Lung microvascular endothelial cell (primary cell): ENCODE measurements around the gene ARHGAP26. TPM values are rescaled to one million over a fixed set of nuclear protein-coding genes. Genes with fewer than 3 reads are reported as not detected.

Experiments used
- DNase-seq, 2 donors: peaks; one replicate each; pipeline versions ENCODE4 v3.0.0 to v3.0.0-alpha.2; 2010; ENCODE audit warnings: low read depth in 2 of 2
- total RNA-seq: library from RNA; depleted of rRNA; stranded (reverse); fragments of >200 nt; gene quantifications from 2 replicates; pipeline ENCODE4 v1.2.1, GENCODE V29; 2014

The ARHGAP26 gene
- total RNA-seq, 1 donor from 2014 or later: 34.5 TPM

DNA sequence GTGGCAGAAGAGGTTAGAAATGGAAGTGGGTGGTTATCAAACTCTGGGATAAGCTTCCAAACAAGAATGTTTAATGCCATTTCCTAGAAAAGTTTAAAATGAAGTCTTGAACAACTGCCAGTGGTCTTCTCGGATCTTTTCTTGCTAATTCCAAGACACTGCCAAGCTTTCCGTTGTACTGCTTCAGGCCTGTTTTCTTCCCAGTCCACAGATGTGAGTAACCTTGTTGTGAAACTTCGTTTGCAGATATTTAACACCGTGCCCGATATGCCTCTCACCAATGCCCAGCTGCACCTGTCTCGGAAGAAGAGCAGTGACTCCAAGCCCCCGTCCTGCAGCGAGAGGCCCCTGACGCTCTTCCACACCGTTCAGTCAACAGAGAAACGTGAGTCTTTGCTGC lies 363.5 kb downstream of the ARHGAP26 start:
- no peak for DNase-seq

- no peak for DNase-seq
Measured at GRCh38 chr5:143134269-143134668, 364.1 kb downstream of the ARHGAP26 start.

- no peak for DNase-seq
Measured at GRCh38 chr5:143134900-143135299, 364.7 kb downstream of the ARHGAP26 start.

- no peak for DNase-seq
Measured at GRCh38 chr5:143135832-143136551, 365.8 kb downstream of the ARHGAP26 start.

GRCh38 chr5:143138839-143139238 lies 368.7 kb downstream of the ARHGAP26 start:
- DNase-seq: no peak

- no peak for DNase-seq
Measured at GRCh38 chr5:143139585-143139984, 369.4 kb downstream of the ARHGAP26 start.

- DNase-seq: no peak
Measured at GRCh38 chr5:143140492-143141203, 370.5 kb downstream of the ARHGAP26 start.

GRCh38 chr5:143141652-143142051 lies 371.5 kb downstream of the ARHGAP26 start:
- DNase-seq: no peak

DNA sequence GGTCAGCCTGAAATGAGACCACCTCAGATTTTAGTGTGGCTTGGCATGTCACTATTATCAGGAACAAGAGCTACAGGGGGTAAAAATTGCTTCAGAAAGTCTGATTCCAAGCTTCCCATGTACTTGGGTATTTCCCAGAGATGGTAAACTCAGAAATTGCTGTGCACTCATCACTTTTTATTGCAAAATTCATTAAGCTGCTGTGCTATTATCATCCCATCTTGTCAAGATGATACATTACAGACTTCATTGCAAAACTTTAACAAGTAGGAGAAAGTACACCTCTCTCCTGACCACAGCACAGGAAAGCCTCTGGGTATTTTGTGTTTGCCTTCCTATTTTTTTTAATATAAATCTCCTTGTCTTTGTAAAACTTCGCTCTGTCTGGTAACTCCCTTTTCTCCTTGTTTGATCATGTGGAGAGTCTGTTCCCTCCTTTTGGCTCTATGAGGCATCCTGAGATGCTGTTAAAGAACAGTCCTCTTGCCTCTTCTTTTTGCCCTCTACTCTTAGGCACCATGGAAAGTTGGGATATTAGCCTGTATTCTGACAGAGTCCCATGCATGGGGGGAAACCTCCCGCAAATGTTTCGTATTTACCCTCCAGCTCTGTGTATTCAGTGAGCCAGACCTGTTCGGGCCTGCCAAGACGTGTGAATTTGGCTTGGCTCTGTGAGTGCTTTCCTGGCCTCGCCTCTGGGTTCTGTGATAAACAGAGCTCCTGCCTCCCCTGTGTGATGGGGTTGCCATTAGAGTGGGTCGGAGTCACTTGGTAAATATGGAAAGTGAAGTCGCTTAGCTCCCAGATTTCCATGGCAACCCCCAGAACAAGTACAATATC lies 372.6 kb downstream of the ARHGAP26 start:
- DNase-seq: peak in 1 of 2 donors; percentile 36

DNA sequence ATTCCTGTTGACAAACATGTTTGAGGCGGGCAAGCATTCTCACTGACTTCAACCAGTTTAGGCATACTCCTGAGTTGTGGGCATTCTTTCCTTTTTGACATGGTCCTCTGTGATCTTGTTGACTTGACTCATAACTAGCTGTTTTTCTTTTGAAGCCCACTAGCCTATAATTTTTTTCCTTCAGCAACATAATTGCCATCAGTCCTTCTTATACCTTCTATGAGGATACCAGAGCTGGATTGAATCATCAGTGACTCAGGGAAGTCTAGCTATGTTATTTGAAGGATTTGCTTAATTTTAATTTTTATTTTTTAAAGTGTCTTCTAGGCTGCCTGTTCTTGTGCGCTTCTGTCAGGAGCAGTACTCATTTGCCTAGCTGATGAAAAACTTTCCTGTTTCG lies 373.8 kb downstream of the ARHGAP26 start:
- DNase-seq: peak in 1 of 2 donors; percentile 24

GRCh38 chr5:143145243-143146160 lies 375.3 kb downstream of the ARHGAP26 start:
- no peak for DNase-seq

GRCh38 chr5:143146161-143146560 lies 376.0 kb downstream of the ARHGAP26 start:
- no peak for DNase-seq

DNA sequence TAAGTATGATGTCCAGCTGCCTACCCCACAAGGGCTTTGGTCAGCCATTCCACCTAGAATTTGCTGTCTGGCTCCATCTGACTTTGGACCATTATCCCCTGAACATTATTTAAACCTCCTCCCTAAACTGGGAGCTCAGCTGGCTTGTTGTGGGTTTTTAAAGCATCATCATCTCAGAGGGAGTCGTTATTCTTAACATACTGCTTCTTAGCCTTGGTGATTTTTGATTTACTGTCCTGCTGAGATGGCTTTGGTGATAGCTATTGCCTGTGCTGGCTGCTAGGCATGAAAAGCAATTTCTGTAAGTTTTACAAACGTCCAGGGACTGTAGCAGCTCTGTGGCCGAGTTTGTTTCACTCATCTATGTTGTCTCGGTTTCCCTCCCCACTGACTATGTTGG lies 377.2 kb downstream of the ARHGAP26 start:
- no peak for DNase-seq

GRCh38 chr5:143147902-143148301 lies 377.7 kb downstream of the ARHGAP26 start:
- no peak for DNase-seq

DNA sequence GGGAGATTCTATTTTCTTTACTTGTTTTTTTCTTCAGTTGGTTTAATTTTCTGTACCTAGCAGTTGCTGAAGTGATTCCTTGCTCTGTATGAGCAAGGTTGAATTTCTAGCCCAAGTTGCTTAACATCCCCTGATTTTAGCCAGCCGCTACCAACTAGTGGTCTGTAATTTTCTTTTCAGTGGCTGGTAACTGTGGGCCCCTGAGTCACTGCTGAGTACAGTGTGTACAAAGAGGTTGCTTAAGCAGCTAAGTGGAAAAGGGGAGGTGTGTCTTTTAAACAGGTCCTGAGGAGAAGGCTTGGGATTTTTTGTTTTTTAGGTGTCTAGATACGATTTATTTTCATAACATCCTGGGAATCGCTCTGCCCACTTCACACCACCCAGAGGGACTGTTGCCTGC lies 378.6 kb downstream of the ARHGAP26 start:
- DNase-seq: no peak

DNA sequence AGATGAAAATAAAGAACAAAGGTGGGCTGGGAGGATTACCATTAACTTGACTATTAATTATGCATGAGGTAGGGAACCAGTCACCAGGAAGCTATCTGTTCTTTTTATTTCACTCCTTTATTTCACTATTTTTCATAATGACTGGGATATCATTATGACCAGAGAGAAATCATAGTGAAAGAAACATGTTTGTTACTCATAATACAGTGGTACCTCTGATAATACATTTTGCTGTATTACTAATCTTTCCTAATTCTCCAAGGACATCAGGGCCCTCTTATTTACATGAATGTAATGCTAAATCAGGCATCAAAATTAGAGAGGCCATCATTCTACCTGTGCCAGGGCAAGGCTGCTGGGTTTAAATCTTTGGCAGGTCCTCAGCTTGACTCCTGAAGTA lies 379.6 kb downstream of the ARHGAP26 start:
- no peak for DNase-seq

DNA sequence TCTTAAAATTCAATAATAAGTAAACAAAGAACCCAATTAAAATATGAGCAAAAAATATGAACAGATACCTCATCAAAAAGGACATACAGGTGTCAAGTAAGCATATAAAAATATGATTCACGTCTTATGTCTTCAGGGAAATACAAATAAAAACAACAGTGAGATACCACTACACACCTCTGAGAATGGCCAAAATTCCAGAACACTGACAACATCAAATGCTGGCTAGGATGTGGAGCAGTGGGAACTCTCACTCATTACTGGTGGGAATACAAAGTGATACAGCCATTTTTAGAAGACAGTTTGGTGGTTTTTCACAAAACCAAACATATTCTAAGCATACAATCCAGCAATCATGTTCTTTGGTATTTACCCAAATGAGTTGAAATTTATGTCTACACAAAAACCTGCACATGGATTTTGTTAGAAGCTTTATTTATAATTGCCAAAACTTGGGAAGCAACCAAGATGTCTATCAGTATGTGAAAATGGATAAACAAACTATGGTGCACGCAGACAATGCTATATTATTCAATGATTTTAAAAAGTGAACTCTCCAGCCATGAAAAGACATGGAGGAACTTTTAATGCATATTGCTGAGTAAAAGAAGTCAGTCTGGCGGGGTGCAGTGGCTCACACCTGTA lies 381.0 kb downstream of the ARHGAP26 start:
- no peak for DNase-seq

- no peak for DNase-seq
Measured at GRCh38 chr5:143152445-143152844, 382.3 kb downstream of the ARHGAP26 start.

DNA sequence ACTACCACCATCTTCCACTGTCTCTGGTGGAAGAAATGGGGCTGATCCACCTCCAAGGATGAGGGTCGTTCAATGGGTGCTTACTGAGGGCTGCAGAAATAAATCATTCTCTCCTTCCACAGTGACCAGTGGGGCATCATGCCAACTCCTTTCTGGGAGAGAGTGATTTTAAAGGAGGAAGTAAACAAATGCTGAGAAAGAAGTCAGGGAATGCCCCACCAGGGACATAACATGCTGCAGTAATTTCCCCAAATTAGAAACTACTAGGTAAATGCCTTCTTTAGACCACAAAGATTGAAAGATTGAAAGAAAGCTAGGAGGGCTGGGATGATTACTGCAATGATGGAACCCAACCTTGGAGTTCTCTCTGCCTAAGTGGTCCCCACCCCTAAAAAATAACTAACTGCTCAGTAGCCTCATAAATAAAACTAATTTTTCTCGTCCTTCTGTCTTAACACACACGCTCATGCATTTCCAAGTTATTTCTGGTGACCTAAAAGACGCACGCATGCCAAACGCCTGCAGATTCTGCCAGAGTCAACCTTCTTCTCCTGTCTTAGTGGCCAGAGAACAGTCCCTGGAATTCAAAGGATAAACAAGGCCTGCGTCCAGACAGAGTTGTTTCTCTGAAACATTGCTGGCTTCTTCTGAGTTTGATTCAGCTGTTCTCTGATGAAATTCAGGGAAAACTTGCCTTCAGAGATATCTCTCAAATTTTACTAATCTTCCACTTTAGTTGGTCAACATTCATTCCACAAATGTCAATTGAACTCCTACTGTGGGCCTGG lies 383.3 kb downstream of the ARHGAP26 start:
- DNase-seq: peak in 1 of 2 donors; percentile 15
